HUES6 (cell line): ENCODE data around the gene CRIP2.

ENCODE experiments used
- H3K27ac ChIP-seq: 2 replicates; pipeline ENCODE4 v1.7.0; 2013; ENCODE audit warnings: low read depth, mild to moderate bottlenecking, low read length, inconsistent platforms
- H3K27me3 ChIP-seq: 2 replicates; pipeline ENCODE4 v1.6.1; 2013; ENCODE audit warnings: low read length; ENCODE audit not compliant: control insufficient read depth, insufficient read depth
- H3K36me3 ChIP-seq: 2 replicates; pipeline ENCODE4 v1.6.1; 2013; ENCODE audit warnings: low read length; ENCODE audit not compliant: control insufficient read depth, insufficient read depth
- H3K4me1 ChIP-seq: 2 replicates; pipeline ENCODE4 v1.6.1; 2013; ENCODE audit warnings: low read length; ENCODE audit not compliant: control insufficient read depth, insufficient read depth
- H3K4me3 ChIP-seq: 2 replicates; pipeline ENCODE4 v1.5.1; 2013; ENCODE audit warnings: low read depth, low read length
- H3K9ac ChIP-seq: one replicate; pipeline ENCODE4 v1.6.1; 2013; ENCODE audit warnings: mild to moderate bottlenecking, low read length
- H3K9me3 ChIP-seq: 2 replicates; pipeline ENCODE4 v1.6.1; 2013; ENCODE audit warnings: low read depth, low read length; ENCODE audit not compliant: control insufficient read depth, insufficient read depth

Gene CRIP2

DNA sequence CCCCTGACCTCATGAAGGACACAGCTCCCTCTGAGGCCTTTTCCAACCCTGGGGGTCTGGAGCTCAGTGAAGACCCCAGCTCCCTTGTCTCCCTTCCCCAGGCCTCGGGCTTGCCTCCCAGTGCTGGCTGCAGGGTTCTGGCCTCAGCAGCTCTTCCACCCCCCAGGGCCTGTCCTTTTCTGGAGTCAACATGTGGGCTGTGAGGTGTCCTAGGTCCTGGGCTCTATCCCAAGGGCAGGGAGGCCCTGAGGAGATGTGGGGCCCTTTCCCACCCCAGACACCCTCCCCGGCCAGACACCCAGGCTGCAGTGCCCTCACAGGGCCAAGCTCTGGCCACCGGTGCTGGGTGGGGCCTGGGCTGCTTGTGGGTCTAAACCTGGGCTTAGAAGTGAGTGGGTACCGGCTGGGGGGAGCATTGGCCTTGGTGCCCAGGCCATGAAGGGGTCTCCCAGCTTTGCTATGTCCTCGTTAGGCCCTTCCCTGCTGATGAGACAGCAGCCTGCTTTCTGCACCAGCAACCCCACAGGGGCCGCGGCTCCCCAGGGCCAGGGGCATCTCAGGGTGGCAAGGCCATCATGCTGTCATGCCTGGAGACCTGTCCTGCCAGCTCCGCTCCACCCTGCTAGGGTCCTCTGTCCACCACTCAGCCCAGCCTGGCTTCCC, 2.7 kb upstream of the CRIP2 start:
- Histone ChIP-seq H3K9ac (no peak overlapping the region), H3K36me3 (peaks cover 29% of the 10 kb centered on the region), H3K4me1 (peaks cover 27% of the 10 kb centered on the region), H3K4me3 (no peak overlapping the region), H3K9me3 (no peaks in the 10 kb centered on the region), H3K27me3 (peaks cover 23% of the 10 kb centered on the region), H3K27ac (no peak overlapping the region)

DNA sequence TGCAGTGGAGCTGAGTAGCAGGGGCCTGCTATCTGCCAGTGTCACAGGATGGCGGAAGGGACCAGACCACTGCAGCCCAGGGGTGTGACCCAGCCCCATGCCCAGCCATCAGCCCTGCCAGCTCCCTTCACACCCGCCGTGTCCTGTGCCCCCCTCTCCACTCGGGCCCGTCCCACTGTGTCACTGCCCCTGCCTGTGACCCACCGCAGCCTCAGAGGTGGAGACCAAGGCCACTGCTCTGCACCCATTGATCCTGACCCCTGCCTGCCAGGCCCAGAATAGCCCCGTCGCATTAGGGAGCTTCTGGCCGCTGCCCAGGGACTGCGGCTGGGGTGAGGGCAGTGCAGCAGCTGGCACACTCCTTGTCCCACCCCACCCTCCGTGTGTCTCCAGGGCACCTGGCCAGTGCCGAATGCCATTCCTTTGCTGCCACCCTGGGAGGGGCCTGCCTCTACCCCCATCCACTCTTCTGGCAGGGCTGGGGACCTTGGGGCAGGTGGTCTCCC, 2.1 kb upstream of the CRIP2 start:
- peaks cover 23% of the 10 kb centered on the region for H3K36me3 ChIP-seq
- H3K9me3 ChIP-seq = no peaks in the 10 kb centered on the region
- H3K4me1 ChIP-seq = peaks cover 31% of the 10 kb centered on the region
- no peak overlapping the region for H3K27ac ChIP-seq
- no peak overlapping the region for H3K4me3 ChIP-seq
- H3K9ac ChIP-seq = no peak overlapping the region
- H3K27me3 ChIP-seq = peaks cover 29% of the 10 kb centered on the region

DNA sequence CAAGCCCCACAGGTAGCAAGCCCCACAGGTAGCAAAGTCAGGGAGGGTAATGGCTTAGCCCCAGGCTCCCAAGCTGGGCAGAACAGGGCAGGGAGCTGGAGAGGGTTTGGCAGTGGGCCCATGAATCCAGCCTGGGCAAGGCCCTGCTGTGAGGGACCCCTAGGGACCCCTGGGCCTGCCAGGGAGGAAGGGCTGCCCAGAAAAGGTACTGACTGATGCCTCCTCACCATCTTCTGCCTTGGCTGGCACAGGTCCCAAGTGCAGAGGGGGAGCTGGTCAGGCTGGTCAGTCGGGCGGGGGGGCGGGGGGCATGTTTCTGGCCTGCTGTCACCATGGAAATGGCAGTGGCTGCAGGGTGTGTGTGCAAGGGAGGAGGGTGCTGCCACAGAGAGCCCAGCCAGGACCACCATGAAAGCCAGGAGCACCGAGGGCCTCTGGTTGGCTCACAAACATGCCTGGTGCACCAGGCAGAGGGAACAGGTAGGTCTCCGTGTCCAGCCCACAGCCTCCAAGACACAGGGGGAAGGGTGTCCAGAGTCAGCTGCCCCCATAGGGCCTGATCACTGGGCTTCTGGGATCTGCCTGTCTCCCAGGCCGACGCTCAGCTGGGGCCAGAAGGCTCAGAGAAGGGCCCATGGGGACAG, 1.5 kb upstream of the CRIP2 start:
- H3K27me3 ChIP-seq = peaks cover 35% of the 10 kb centered on the region
- peak overlapping the region; percentile 57; the same call in 1 of the 2 replicates for H3K4me3 ChIP-seq
- no peak overlapping the region for H3K27ac ChIP-seq
- H3K9ac ChIP-seq = peak overlapping the region; percentile 57
- H3K9me3 ChIP-seq = no peaks in the 10 kb centered on the region
- peaks cover 31% of the 10 kb centered on the region for H3K4me1 ChIP-seq
- peaks cover 17% of the 10 kb centered on the region for H3K36me3 ChIP-seq

DNA sequence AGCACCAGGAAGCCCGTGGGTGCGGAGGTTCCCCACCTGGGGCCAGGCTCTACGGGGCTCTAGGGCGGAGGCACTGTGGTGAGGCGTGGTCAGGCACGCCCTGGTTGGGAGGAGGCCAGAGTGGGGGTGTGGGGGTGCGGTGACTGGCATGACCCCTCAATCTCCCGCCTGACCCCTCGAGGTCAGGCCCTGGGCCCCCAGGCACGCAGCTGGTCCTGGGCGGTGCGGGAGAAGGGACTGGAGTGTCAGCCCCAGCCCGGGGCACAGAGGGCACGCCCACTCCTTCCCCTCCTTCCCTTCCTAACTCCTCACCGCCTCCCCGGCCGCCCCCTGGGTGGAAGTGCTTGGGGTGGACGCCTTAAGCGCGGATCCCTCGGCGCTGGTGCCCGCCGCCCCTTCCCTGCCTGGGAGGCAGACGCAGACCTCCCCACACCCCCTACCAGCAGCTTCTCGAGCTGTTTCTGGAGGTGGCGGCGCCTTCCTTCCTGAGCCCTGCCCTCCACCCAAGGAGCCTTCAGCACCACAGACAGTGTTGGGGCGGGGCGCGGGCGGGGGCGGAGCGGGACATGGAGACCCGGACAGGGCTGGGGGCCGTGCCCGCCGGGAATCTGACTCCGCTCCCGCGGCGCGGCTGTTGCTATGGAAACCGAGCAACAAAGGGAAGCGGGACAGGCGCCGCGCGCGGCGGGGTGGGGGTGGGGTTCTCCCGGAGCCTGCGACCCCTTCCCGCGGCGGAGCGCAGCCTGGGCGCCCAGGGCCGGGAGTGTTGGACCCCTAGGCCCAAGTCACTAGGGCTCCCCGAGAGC, 741 bp upstream of the CRIP2 start:
- Histone ChIP-seq H3K9ac (peak overlapping the region; percentile 69), H3K27me3 (peaks cover 42% of the 10 kb centered on the region), H3K9me3 (no peaks in the 10 kb centered on the region), H3K4me3 (peak overlapping the region; percentile 57), H3K4me1 (peaks cover 31% of the 10 kb centered on the region), H3K27ac (no peak overlapping the region), H3K36me3 (peaks cover 10% of the 10 kb centered on the region)

DNA sequence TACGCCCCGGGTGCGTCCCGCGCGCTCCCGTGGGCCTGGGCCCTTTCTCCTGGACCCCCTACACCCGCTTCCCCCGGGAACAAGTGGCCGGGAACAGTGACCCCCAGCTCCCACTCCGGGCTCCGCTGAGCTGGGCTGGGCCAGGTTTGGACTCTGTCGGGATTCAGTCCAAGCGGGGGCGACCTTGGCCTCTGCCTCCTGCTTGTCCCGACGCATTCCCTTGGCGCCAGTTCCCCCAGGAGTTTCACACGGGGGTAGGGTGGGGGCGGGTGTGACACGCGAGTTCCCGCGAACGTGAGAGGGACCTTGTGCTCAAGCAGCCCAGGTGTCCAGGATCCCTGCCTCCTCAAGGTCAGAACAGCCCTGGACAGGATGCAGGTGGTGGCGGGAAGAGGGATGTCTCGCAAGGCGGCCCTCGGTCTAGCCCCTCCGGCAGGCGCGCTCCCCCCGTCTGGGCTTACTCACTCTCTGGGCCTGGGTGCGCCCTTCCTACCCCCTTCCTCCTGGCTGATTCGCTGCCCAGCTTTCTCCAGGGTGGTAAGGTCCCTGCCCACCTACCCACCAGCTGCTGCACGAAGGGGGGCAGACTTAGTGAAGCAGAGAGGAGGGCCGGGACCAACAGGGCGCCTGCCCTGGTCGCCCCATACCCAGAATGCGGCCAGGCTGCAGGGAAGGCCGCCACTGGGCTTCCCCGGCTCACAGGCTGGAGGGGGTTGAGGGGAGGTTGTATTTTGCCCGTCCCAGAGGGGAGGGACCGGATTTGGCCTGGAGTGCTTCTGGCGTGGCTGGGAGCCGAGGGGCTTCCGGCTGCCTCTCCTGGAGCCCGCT, 862 bp downstream of the CRIP2 start:
- H3K27ac ChIP-seq = no peak overlapping the region
- H3K4me3 ChIP-seq = peak overlapping the region; percentile 73
- peak overlapping the region; percentile 20 for H3K9ac ChIP-seq
- H3K27me3 ChIP-seq = peaks cover 59% of the 10 kb centered on the region
- peaks cover 39% of the 10 kb centered on the region for H3K4me1 ChIP-seq
- no peaks in the 10 kb centered on the region for H3K9me3 ChIP-seq
- no peaks in the 10 kb centered on the region for H3K36me3 ChIP-seq

DNA sequence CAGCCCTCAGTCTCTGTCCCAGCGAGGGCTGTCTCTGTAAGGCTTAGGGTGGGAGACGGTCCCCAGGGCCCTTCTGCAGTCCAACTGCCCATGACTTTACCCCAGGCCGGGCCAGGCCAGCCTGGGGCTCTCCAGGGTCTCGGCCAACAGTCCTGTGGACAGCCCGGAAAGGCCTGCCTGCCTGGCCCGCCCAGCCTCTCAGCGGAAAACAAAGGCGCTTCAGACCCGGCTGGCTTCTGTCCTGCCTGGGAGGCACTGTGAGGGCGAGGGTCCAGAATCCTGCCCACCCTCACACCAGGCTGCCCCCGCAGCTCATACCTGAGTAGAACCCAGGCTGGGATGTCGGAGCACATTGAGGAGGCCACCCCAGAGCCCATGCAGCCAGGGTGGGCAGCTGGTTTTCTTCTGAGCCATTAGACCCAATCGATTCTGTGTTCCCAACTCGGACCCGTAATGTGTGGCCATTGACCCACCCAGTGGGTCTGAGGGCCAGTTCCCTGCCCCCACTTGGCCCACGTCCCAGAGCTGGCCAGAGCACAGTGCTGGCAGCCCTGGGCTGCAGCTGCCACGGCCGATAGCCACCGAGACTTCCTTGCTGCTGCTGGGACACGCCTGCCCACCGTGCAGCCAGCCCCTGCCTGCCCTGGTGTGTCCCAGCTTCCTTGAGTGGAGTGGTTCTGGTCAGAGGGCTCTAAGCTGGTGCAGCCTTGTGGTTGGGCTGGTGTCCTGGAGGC, 1.6 kb downstream of the CRIP2 start:
- Histone ChIP-seq H3K9me3 (no peaks in the 10 kb centered on the region), H3K36me3 (no peaks in the 10 kb centered on the region), H3K27me3 (peaks cover 66% of the 10 kb centered on the region), H3K27ac (no peak overlapping the region), H3K4me1 (peaks cover 43% of the 10 kb centered on the region), H3K4me3 (peak overlapping the region; percentile 73; the same call in 1 of the 2 replicates), H3K9ac (peak overlapping the region; percentile 20)

DNA sequence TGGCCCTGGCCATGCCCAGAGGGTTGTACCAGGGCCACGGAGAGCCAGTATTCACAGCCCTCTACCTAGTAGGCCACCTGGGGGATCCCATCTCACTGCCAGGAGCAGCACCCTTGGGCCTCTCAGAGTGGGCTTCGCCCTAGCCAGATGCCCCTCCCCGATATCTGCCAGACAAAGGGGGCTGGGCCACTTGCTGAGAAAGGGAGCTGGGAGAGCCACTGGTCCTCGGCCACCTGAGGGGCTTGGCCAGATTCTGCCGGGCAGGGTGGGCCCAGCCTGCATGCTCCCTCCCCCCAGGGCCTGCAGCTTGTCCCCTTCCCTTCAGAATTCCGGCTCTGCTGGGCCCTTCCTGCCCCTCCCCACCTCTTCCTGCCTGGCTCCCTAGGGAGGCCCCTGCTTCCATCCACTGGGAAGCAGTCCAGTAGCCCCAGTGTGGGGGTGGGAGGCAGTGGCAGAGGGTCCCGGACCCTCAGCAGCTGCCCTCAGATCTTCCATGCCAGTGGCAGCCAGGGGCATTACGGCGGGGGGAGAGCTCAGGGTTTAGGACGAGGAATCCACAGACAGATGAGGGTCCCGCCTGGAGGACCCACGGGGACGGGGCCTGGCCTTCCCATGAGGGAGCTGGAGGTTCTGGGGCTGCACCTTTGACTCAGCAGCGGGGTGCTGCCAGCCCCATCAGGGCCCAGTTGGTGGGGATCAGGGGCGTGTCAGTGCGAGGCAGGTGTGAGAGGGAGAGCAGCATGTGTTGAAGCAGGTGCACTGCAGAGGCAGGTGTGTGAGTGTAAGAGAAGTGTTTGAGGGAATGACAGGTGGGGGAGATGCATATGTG, 2.4 kb downstream of the CRIP2 start:
- Histone ChIP-seq H3K9me3 (no peaks in the 10 kb centered on the region), H3K27ac (no peak overlapping the region), H3K36me3 (no peaks in the 10 kb centered on the region), H3K27me3 (peaks cover 73% of the 10 kb centered on the region), H3K4me1 (peaks cover 49% of the 10 kb centered on the region), H3K4me3 (peak overlapping the region; percentile 73; the same call in 1 of the 2 replicates), H3K9ac (no peak overlapping the region)

DNA sequence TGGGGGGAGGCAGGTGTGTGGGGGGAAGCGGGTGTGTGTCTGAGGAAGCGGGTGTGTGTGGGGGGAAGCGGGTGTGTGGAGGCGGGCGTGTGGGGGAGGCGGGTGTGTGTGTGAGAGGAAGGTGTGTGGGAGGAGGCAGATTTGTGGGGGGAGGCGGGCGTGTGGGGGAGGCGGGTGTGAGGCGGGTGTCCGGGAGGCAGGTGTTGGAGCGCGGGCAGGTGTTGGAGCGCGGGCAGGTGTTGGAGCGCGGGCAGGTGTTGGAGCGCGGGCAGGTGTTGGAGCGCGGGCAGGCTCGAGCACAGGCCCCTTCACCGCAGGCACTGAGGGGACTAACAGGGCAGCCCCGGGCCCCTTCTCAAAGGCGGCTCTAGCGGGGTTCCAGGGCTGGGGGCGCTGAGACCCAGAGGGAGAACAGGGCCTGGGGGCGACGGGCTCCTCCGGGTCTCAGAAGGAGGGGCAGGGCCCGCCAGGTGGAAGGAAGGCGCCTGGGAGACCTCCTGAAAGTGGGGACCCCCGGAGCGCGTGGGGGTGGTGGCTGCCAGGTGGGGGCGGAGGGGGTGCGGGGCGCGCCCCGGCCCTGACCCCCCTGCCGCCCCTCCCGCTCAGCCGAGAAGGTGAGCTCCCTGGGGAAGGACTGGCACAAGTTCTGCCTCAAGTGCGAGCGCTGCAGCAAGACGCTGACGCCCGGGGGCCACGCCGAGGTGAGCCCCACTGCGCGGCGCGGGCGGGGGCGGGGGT, 3.2 kb downstream of the CRIP2 start:
- H3K9me3 ChIP-seq = no peaks in the 10 kb centered on the region
- peaks cover 80% of the 10 kb centered on the region for H3K27me3 ChIP-seq
- peaks cover 53% of the 10 kb centered on the region for H3K4me1 ChIP-seq
- no peaks in the 10 kb centered on the region for H3K36me3 ChIP-seq
- no peak overlapping the region for H3K27ac ChIP-seq
- no peak overlapping the region for H3K9ac ChIP-seq
- H3K4me3 ChIP-seq = peak overlapping the region; percentile 40
